Measurements from ENCODE around the gene FGF18. TPM values are rescaled to one million over a fixed set of nuclear protein-coding genes. Genes with fewer than 3 reads are reported as not detected.

FGF18 gene
- total RNA-seq, 1 experiment from 2014 or later = 1.7 TPM

GRCh38 chr5:171436804-171437285, 17.4 kb downstream of the FGF18 start:
- in situ Hi-C loops (cut with HindIII; ENCODE audit: low pct_unique_long_range_greater_than_20kb, low sequenced_read_pairs) (no loop called here), intact Hi-C loops (cut with micrococcal nuclease; ENCODE audit: unreplicated experiment) (no loop called here)
- TF ChIP-seq TCF7L2 (IDR thresholded peaks at IDR 0.05; ENCODE audit: low read depth, low read length) (no peak), CTCF (IDR thresholded peaks at IDR 0.05) (no peak), REST (IDR thresholded peaks at IDR 0.05; ENCODE audit: insufficient read depth in 1 of 2, low read depth in 2 of 2, low read length in 1 of 2) (no peak), POLR2AphosphoS5 (IDR thresholded peaks at IDR 0.05; ENCODE audit: low read depth, low read length) (no peak), SIN3A (IDR thresholded peaks at IDR 0.05; ENCODE audit: borderline replicate concordance, insufficient read depth, low read depth, low read length) (no peak)
- Histone ChIP-seq H3K9me3 (ENCODE audit: control insufficient read depth, insufficient read depth, low read depth, low read length) (no peaks in the 10 kb centered on the region), H3K4me1 (ENCODE audit: control insufficient read depth, insufficient read depth, low read length) (no peaks in the 10 kb centered on the region), H3K27ac (ENCODE audit: low read length) (no peak overlapping the region), H3K36me3 (ENCODE audit: control insufficient read depth, insufficient read depth, low read length) (no peaks in the 10 kb centered on the region), H3K4me3 (ENCODE audit: low read depth in 2 of 2, low read length in 2 of 2) (no peak overlapping the region), H3K27me3 (ENCODE audit: control insufficient read depth, insufficient read depth, low read length) (no peaks in the 10 kb centered on the region)
- DNase-seq (ENCODE audit: low read depth, low spot score) (no peak), ATAC-seq (no peak)
- no TSS peak for BruUV-seq (replicated peaks)
- ChIA-PET POLR2A (no interaction called here), CTCF (no interaction called here)

- no peak overlapping the region for H3K4me3 ChIP-seq (ENCODE audit: low read depth in 2 of 2, low read length in 2 of 2)
- DNase-seq (ENCODE audit: low read depth, low spot score) (no peak), ATAC-seq (no peak)
- no peaks in the 10 kb centered on the region for H3K4me1 ChIP-seq (ENCODE audit: control insufficient read depth, insufficient read depth, low read length)
- ChIA-PET CTCF (no interaction called here), POLR2A (interaction anchor here (0.6 kb wide), 1 partner anchor 1723 kb away, joined by 3 read pairs; no protein-coding TSS in a partner anchor)
- no peaks in the 10 kb centered on the region for H3K36me3 ChIP-seq (ENCODE audit: control insufficient read depth, insufficient read depth, low read length)
- no peaks in the 10 kb centered on the region for H3K9me3 ChIP-seq (ENCODE audit: control insufficient read depth, insufficient read depth, low read depth, low read length)
- no peaks in the 10 kb centered on the region for H3K27me3 ChIP-seq (ENCODE audit: control insufficient read depth, insufficient read depth, low read length)
- H3K27ac ChIP-seq (ENCODE audit: low read length) = no peak overlapping the region
- intact Hi-C loops (cut with micrococcal nuclease; ENCODE audit: unreplicated experiment) (no loop called here), in situ Hi-C loops (cut with HindIII; ENCODE audit: low pct_unique_long_range_greater_than_20kb, low sequenced_read_pairs) (no loop called here)
- no TSS peak for BruUV-seq (replicated peaks)
- TF ChIP-seq SIN3A (IDR thresholded peaks at IDR 0.05; ENCODE audit: borderline replicate concordance, insufficient read depth, low read depth, low read length) = no peak
- no peak for TF ChIP-seq CTCF (IDR thresholded peaks at IDR 0.05)
- TF ChIP-seq TCF7L2 (IDR thresholded peaks at IDR 0.05; ENCODE audit: low read depth, low read length) = no peak
- no peak for TF ChIP-seq POLR2AphosphoS5 (IDR thresholded peaks at IDR 0.05; ENCODE audit: low read depth, low read length)
- TF ChIP-seq REST (IDR thresholded peaks at IDR 0.05; ENCODE audit: insufficient read depth in 1 of 2, low read depth in 2 of 2, low read length in 1 of 2) = no peak
Measured at GRCh38 chr5:171437286-171437821, 17.9 kb downstream of the FGF18 start.

All from Panc1 (cell line).